ENCODE data around the gene NEGR1.

The NEGR1 gene

GRCh38 chr1:71687376-71687775 lies 595.0 kb downstream of the NEGR1 start:
- H3K4me3 ChIP-seq (ENCODE audit: low read depth, low read length), result no peak overlapping the region
- no peak for TF ChIP-seq CTCF (IDR thresholded peaks at IDR 0.05; ENCODE audit: borderline replicate concordance, insufficient read depth, low read depth, low read length)

- no peak overlapping the region for H3K4me3 ChIP-seq (ENCODE audit: low read depth, low read length)
- no peak for TF ChIP-seq CTCF (IDR thresholded peaks at IDR 0.05; ENCODE audit: borderline replicate concordance, insufficient read depth, low read depth, low read length)
Measured at GRCh38 chr1:71676979-71677925, 605.1 kb downstream of the NEGR1 start.

GRCh38 chr1:71668065-71668464 lies 614.3 kb downstream of the NEGR1 start:
- no peak for TF ChIP-seq CTCF (IDR thresholded peaks at IDR 0.05; ENCODE audit: borderline replicate concordance, insufficient read depth, low read depth, low read length)
- H3K4me3 ChIP-seq (ENCODE audit: low read depth, low read length), result no peak overlapping the region

- no peak overlapping the region for H3K4me3 ChIP-seq (ENCODE audit: low read depth, low read length)
- no peak for TF ChIP-seq CTCF (IDR thresholded peaks at IDR 0.05; ENCODE audit: borderline replicate concordance, insufficient read depth, low read depth, low read length)
Measured at GRCh38 chr1:71667216-71667615, 615.1 kb downstream of the NEGR1 start.

- no peak overlapping the region for H3K4me3 ChIP-seq (ENCODE audit: low read depth, low read length)
- TF ChIP-seq CTCF (IDR thresholded peaks at IDR 0.05; ENCODE audit: borderline replicate concordance, insufficient read depth, low read depth, low read length), result no peak
Measured at GRCh38 chr1:71666609-71667008, 615.7 kb downstream of the NEGR1 start.

- no peak for TF ChIP-seq CTCF (IDR thresholded peaks at IDR 0.05; ENCODE audit: borderline replicate concordance, insufficient read depth, low read depth, low read length)
- H3K4me3 ChIP-seq (ENCODE audit: low read depth, low read length), result no peak overlapping the region
Measured at GRCh38 chr1:71660411-71660810, 621.9 kb downstream of the NEGR1 start.
